ACHN (cell line): ENCODE measurements around the gene CACHD1.
"Not testable (repeated sequence)": the region's sequence is repeated elsewhere in the genome, so short reads cannot be mapped to it uniquely, and the experiment has no call there.

Experiments
- DNase-seq: peaks from one replicate; pipeline ENCODE4 v3.0.0-alpha.2; 2015
- in situ Hi-C: cut with HindIII; loops from 2 replicates; pipeline ENCODE4 v1.10.0; 2017; ENCODE audit warnings: low sequenced_read_pairs, low pct_ligation_motif_present, low pct_unique_long_range_greater_than_20kb

Gene CACHD1

GRCh38 chr1:64599242-64599641 is 129.3 kb downstream of the CACHD1 start:
- in situ Hi-C loops: no loop called here

GRCh38 chr1:64601207-64601606 is 131.3 kb downstream of the CACHD1 start:
- in situ Hi-C loops: no loop called here
- DNase-seq: no peak

More at GRCh38 chr1:64599242-64599641, 129.3 kb downstream of the CACHD1 start:
- DNase-seq: no peak

- in situ Hi-C loops: no loop called here
- DNase-seq: no peak
Observed at GRCh38 chr1:64608005-64608650, 138.2 kb downstream of the CACHD1 start.

- no peak for DNase-seq
- in situ Hi-C loops: no loop called here
Observed at GRCh38 chr1:64608651-64609048, 138.7 kb downstream of the CACHD1 start.

- in situ Hi-C loops, DNase-seq: not testable (repeated sequence)
Observed at GRCh38 chr1:64610950-64611349, 141.0 kb downstream of the CACHD1 start.

GRCh38 chr1:64616039-64616438 is 146.1 kb downstream of the CACHD1 start:
- DNase-seq: no peak
- in situ Hi-C loops: no loop called here

- DNase-seq: peak; percentile 41
- in situ Hi-C loops: no loop called here
Observed at GRCh38 chr1:64623750-64624191, 153.8 kb downstream of the CACHD1 start.

- in situ Hi-C loops: no loop called here
- peak; percentile 9 for DNase-seq
Observed at GRCh38 chr1:64624218-64624713, 154.3 kb downstream of the CACHD1 start.

- DNase-seq: no peak
- in situ Hi-C loops: no loop called here
Observed at GRCh38 chr1:64624808-64625207, 154.9 kb downstream of the CACHD1 start.

- no peak for DNase-seq
- in situ Hi-C loops: no loop called here
Observed at GRCh38 chr1:64630611-64631010, 160.7 kb downstream of the CACHD1 start.

- in situ Hi-C loops: no loop called here
Observed at GRCh38 chr1:64631346-64632034, 161.6 kb downstream of the CACHD1 start.

GRCh38 chr1:64632936-64633335 is 163.0 kb downstream of the CACHD1 start:
- DNase-seq: no peak
- in situ Hi-C loops: no loop called here

More at GRCh38 chr1:64631346-64632034, 161.6 kb downstream of the CACHD1 start:
- DNase-seq: no peak

- in situ Hi-C loops: no loop called here
- DNase-seq: no peak
Observed at GRCh38 chr1:64645735-64646134, 175.8 kb downstream of the CACHD1 start.

GRCh38 chr1:64650411-64650810 is 180.5 kb downstream of the CACHD1 start:
- in situ Hi-C loops: no loop called here
- no peak for DNase-seq

GRCh38 chr1:64651841-64652240 is 181.9 kb downstream of the CACHD1 start:
- no peak for DNase-seq
- in situ Hi-C loops: no loop called here

GRCh38 chr1:64653466-64653865 is 183.5 kb downstream of the CACHD1 start:
- no peak for DNase-seq
- in situ Hi-C loops: no loop called here

GRCh38 chr1:64654519-64655341 is 184.8 kb downstream of the CACHD1 start:
- in situ Hi-C loops: no loop called here
- DNase-seq: no peak

GRCh38 chr1:64655861-64656260 is 185.9 kb downstream of the CACHD1 start:
- no peak for DNase-seq
- in situ Hi-C loops: no loop called here

- in situ Hi-C loops: no loop called here
- DNase-seq: no peak
Observed at GRCh38 chr1:64659478-64660138, 189.7 kb downstream of the CACHD1 start.
